ENCODE results near the gene MBD3L4.

MBD3L4 gene

DNA sequence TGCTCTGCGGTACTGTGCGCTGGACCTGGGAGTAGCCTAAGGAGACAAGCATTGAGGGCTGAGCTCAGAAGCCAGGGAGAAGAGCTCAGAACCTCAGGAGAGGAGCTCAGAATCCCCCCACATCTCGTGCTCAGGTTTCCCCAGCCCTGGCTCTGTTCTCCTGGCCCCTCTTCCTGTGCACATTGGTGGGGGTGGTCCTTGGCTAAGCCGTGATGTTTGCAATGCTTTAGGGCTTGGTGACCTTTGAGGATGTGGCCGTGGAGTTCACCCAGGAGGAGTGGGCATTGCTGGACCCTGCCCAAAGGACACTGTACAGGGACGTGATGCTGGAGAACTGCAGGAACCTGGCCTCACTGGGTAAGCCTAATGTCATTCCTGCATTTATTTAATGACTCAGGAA lies 36.2 kb upstream of the MBD3L4 start:
- H3K9me2 ChIP-seq (replicated peaks; ENCODE audit: insufficient read depth, low read length), result no peaks in the 10 kb centered on the region
- no peak overlapping the region for H3K4me2 ChIP-seq (ENCODE audit: low read depth, low read length, poor library complexity, severe bottlenecking)
- no peak overlapping the region for H2AFZ ChIP-seq (ENCODE audit: low read depth, low read length, severe bottlenecking)
- no peak overlapping the region for H3K4me3 ChIP-seq (ENCODE audit: insufficient read depth, low read length, poor library complexity, severe bottlenecking)
- H3K27me3 ChIP-seq (ENCODE audit: low read length), result no peaks in the 10 kb centered on the region
- peaks cover 67% of the 10 kb centered on the region for H3K36me3 ChIP-seq (ENCODE audit: low read length)
- H3K9ac ChIP-seq (ENCODE audit: low read length), result no peak overlapping the region
- no peaks in the 10 kb centered on the region for H3F3A ChIP-seq (ENCODE audit: insufficient read depth)
- peaks cover 29% of the 10 kb centered on the region; the same call in 1 of the 2 replicates for H3K9me3 ChIP-seq (ENCODE audit: insufficient read depth, low read length)
- H4K20me1 ChIP-seq (ENCODE audit: low read depth, low read length), result no peaks in the 10 kb centered on the region
- no peak overlapping the region for H3K27ac ChIP-seq (ENCODE audit: low read depth, low read length)
- TF ChIP-seq, protein P1, sequence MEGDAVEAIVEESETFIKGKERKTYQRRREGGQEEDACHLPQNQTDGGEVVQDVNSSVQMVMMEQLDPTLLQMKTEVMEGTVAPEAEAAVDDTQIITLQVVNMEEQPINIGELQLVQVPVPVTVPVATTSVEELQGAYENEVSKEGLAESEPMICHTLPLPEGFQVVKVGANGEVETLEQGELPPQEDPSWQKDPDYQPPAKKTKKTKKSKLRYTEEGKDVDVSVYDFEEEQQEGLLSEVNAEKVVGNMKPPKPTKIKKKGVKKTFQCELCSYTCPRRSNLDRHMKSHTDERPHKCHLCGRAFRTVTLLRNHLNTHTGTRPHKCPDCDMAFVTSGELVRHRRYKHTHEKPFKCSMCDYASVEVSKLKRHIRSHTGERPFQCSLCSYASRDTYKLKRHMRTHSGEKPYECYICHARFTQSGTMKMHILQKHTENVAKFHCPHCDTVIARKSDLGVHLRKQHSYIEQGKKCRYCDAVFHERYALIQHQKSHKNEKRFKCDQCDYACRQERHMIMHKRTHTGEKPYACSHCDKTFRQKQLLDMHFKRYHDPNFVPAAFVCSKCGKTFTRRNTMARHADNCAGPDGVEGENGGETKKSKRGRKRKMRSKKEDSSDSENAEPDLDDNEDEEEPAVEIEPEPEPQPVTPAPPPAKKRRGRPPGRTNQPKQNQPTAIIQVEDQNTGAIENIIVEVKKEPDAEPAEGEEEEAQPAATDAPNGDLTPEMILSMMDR (IDR thresholded peaks at IDR 0.05; ENCODE audit: insufficient read depth, low read length, poor library complexity, severe bottlenecking), result no peak
- no peak for TF ChIP-seq EZH2phosphoT487 (conservative IDR thresholded peaks at IDR 0.05; ENCODE audit: low read length)
- H3K79me2 ChIP-seq (ENCODE audit: insufficient read depth, low read length), result peaks cover 4% of the 10 kb centered on the region

DNA sequence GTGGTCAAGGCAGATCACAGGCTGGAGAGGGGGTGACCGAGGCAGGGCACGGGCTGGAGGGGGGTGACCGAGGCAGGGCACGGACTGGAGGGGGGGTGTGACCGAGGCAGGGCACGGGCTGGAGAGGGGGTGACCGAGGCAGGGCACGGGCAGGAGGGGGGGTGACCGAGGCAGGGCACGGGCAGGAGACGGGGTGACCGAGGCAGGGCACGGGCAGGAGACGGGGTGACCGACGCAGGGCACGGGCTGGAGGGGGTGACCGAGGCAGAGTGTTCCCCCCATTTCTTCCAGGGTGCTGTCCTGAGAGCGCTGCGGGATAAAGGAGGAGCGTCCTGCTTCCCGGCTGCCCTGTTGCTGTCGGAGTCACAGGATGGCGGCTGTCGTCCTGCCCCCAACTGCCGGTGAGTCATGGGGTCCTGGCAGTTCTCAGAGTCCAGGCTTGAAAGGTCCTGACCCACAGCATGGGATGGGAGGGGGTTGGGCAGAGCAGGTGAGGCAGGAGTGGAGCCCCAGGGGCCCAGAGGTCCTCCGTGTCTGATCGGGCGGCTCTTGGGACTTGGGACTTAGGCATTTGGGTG lies 34.8 kb upstream of the MBD3L4 start:
- H3K9ac ChIP-seq (ENCODE audit: low read length), result no peak overlapping the region
- peaks cover 58% of the 10 kb centered on the region for H3K36me3 ChIP-seq (ENCODE audit: low read length)
- H3F3A ChIP-seq (ENCODE audit: insufficient read depth), result no peaks in the 10 kb centered on the region
- H3K27ac ChIP-seq (ENCODE audit: low read depth, low read length), result no peak overlapping the region
- no peaks in the 10 kb centered on the region for H3K27me3 ChIP-seq (ENCODE audit: low read length)
- H3K79me2 ChIP-seq (ENCODE audit: insufficient read depth, low read length), result peaks cover 17% of the 10 kb centered on the region
- H3K9me3 ChIP-seq (ENCODE audit: insufficient read depth, low read length), result peaks cover 21% of the 10 kb centered on the region; the same call in 1 of the 2 replicates
- no peak overlapping the region for H3K4me2 ChIP-seq (ENCODE audit: low read depth, low read length, poor library complexity, severe bottlenecking)
- no peak overlapping the region for H2AFZ ChIP-seq (ENCODE audit: low read depth, low read length, severe bottlenecking)
- H3K9me2 ChIP-seq (replicated peaks; ENCODE audit: insufficient read depth, low read length), result no peaks in the 10 kb centered on the region
- H3K4me3 ChIP-seq (ENCODE audit: insufficient read depth, low read length, poor library complexity, severe bottlenecking), result no peak overlapping the region
- no peak for TF ChIP-seq EZH2phosphoT487 (conservative IDR thresholded peaks at IDR 0.05; ENCODE audit: low read length)
- TF ChIP-seq, protein P1 (IDR thresholded peaks at IDR 0.05; ENCODE audit: insufficient read depth, low read length, poor library complexity, severe bottlenecking), result no peak
- no peaks in the 10 kb centered on the region for H4K20me1 ChIP-seq (ENCODE audit: low read depth, low read length)

DNA sequence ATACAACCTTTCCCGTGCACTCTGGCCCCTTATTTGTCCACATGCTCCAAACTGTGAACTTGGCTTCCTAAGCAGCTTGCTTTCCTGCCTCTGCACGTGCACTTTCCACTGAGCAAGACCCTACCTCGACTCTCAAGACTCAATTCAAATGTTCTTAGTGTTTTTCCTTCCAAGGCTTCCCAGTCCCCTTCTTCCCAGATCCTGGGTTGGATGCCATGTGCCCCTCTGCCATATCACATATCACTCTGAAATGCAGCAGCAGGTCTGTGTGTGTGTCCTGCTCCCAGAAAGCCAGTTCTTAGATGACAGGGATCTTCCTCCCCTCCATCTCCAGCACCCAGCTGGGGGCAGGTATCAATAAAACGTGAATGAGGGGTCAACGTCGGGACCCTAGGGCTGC lies 32.6 kb upstream of the MBD3L4 start:
- Histone ChIP-seq H3K9me2 (replicated peaks; ENCODE audit: insufficient read depth, low read length) (no peaks in the 10 kb centered on the region), H3K4me2 (ENCODE audit: low read depth, low read length, poor library complexity, severe bottlenecking) (no peak overlapping the region), H3K27me3 (ENCODE audit: low read length) (no peaks in the 10 kb centered on the region), H3K79me2 (ENCODE audit: insufficient read depth, low read length) (peaks cover 20% of the 10 kb centered on the region), H3K9me3 (ENCODE audit: insufficient read depth, low read length) (peaks cover 5% of the 10 kb centered on the region; the same call in 1 of the 2 replicates), H3K9ac (ENCODE audit: low read length) (no peak overlapping the region), H4K20me1 (ENCODE audit: low read depth, low read length) (no peaks in the 10 kb centered on the region), H3K27ac (ENCODE audit: low read depth, low read length) (no peak overlapping the region), H3K4me3 (ENCODE audit: insufficient read depth, low read length, poor library complexity, severe bottlenecking) (no peak overlapping the region), H3K36me3 (ENCODE audit: low read length) (peaks cover 38% of the 10 kb centered on the region), H3F3A (ENCODE audit: insufficient read depth) (peaks cover 6% of the 10 kb centered on the region; the same call in 1 of the 2 replicates), H2AFZ (ENCODE audit: low read depth, low read length, severe bottlenecking) (no peak overlapping the region)
- TF ChIP-seq, protein P1 (IDR thresholded peaks at IDR 0.05; ENCODE audit: insufficient read depth, low read length, poor library complexity, severe bottlenecking), result no peak
- TF ChIP-seq EZH2phosphoT487 (conservative IDR thresholded peaks at IDR 0.05; ENCODE audit: low read length), result no peak
